Activated T-helper 9 cell treated with anti-CD3 and anti-CD28 coated beads, Interleukin-2, amount 50 U/mL, for 16 hours (primary cell): ENCODE data around the gene MARS1.
"Not testable (repeated sequence)": the region's sequence is repeated elsewhere in the genome, so short reads cannot be mapped to it uniquely, and the experiment has no call there.

Experiments used
- DNase-seq: peaks from one replicate; pipeline ENCODE4 v3.0.0-alpha.2; 2020; ENCODE audit warnings: low read depth

The MARS1 gene

GRCh38 chr12:57551637-57552305, 63.9 kb downstream of the MARS1 start:
- no peak for DNase-seq

GRCh38 chr12:57552306-57552651, 64.4 kb downstream of the MARS1 start:
- no peak for DNase-seq

- DNase-seq: no peak
Measured at GRCh38 chr12:57552835-57553313, 65.0 kb downstream of the MARS1 start.

- DNase-seq: no peak
Measured at GRCh38 chr12:57553343-57554202, 65.7 kb downstream of the MARS1 start.

GRCh38 chr12:57554453-57554852, 66.6 kb downstream of the MARS1 start:
- DNase-seq: no peak

GRCh38 chr12:57554897-57555296, 67.0 kb downstream of the MARS1 start:
- DNase-seq: no peak

GRCh38 chr12:57558864-57559263, 71.0 kb downstream of the MARS1 start:
- no peak for DNase-seq

- no peak for DNase-seq
Measured at GRCh38 chr12:57560516-57560915, 72.6 kb downstream of the MARS1 start.

- not testable (repeated sequence) for DNase-seq
Measured at GRCh38 chr12:57561117-57561516, 73.2 kb downstream of the MARS1 start.

- DNase-seq: no peak
Measured at GRCh38 chr12:57563358-57563757, 75.5 kb downstream of the MARS1 start.

GRCh38 chr12:57564178-57564740, 76.4 kb downstream of the MARS1 start:
- DNase-seq: no peak
